ENCODE data around the gene LRIG1. TPM values are rescaled to one million over a fixed set of nuclear protein-coding genes. Genes with fewer than 3 reads are reported as not detected.

LRIG1 gene
- total RNA-seq, 4 donors from 2014 or later = 42.3 to 152 (median 66.1) TPM

GRCh38 chr3:66432041-66432766 is 68.6 kb downstream of the LRIG1 start:
- no peak for TF ChIP-seq CTCF (IDR thresholded peaks at IDR 0.05; ENCODE audit: low read depth)

GRCh38 chr3:66431494-66431893 is 69.3 kb downstream of the LRIG1 start:
- TF ChIP-seq CTCF (IDR thresholded peaks at IDR 0.05; ENCODE audit: low read depth) = no peak

- TF ChIP-seq CTCF (IDR thresholded peaks at IDR 0.05; ENCODE audit: low read depth) = no peak
Observed at GRCh38 chr3:66430876-66431275, 69.9 kb downstream of the LRIG1 start.

GRCh38 chr3:66428733-66429132 is 72.1 kb downstream of the LRIG1 start:
- no peak for TF ChIP-seq CTCF (IDR thresholded peaks at IDR 0.05; ENCODE audit: low read depth)

GRCh38 chr3:66427951-66428474 is 72.8 kb downstream of the LRIG1 start:
- TF ChIP-seq CTCF (IDR thresholded peaks at IDR 0.05; ENCODE audit: low read depth) = no peak

GRCh38 chr3:66427352-66427751 is 73.5 kb downstream of the LRIG1 start:
- no peak for TF ChIP-seq CTCF (IDR thresholded peaks at IDR 0.05; ENCODE audit: low read depth)

- no peak for TF ChIP-seq CTCF (IDR thresholded peaks at IDR 0.05; ENCODE audit: low read depth)
Observed at GRCh38 chr3:66426135-66426534, 74.7 kb downstream of the LRIG1 start.

All from subcutaneous adipose tissue (tissue), 4 donors.